Right lobe of liver (tissue), 6 donors: ENCODE measurements around the gene ANAPC7. TPM values are rescaled to one million over a fixed set of nuclear protein-coding genes. Genes with fewer than 3 reads are reported as not detected.

ENCODE experiments used
- ATAC-seq, 4 donors: fragments of 200-7000 bp; cut with Tn5 transposase; one replicate each; pipeline ENCODE4 v1.9.1; 2020; ENCODE audit warnings: mild to moderate bottlenecking in 4 of 4, moderate library complexity in 4 of 4
- DNase-seq, 3 donors: peaks; one replicate each; pipeline ENCODE4 v3.0.0-alpha.2; 2020
- H3K27ac ChIP-seq, 3 donors: fragments of 200-600 bp; one replicate each; pipeline ENCODE4 v1.8.0; 2022
- H3K27me3 ChIP-seq, 2 donors: fragments of 200-600 bp; one replicate each; pipeline ENCODE4 v1.8.0; 2022
- H3K36me3 ChIP-seq, 4 donors: fragments of 200-600 bp; sonication (generic) in 1 of 4; one replicate each; pipeline versions ENCODE4 v1.5.1 to v1.8.0; 2017 to 2022; ENCODE audit warnings: control low read depth in 1 of 4
- H3K4me1 ChIP-seq, 4 donors: fragments of 200-600 bp; sonication (generic) in 1 of 4; one replicate each; pipeline versions ENCODE4 v1.5.1 to v1.8.0; 2017 to 2022; ENCODE audit warnings: control low read depth in 1 of 4
- H3K4me3 ChIP-seq, 3 donors: fragments of 200-600 bp; one replicate each; pipeline ENCODE4 v1.8.0; 2022
- H3K9me3 ChIP-seq, 4 donors: fragments of 200-600 bp; sonication (generic) in 1 of 4; one replicate each; pipeline versions ENCODE4 v1.5.1 to v1.8.0; 2017 to 2022; ENCODE audit warnings: control low read depth in 1 of 4
- POLR2A ChIP-seq: fragments of 450-650 bp; IDR thresholded peaks from one replicate; pipeline ENCODE4 v1.6.1; 2017; ENCODE audit warnings: antibody characterized with exemption, mild to moderate bottlenecking
- WGBS: methylation state at CpG from one replicate; pipeline ENCODE4 v1.1.6; 2018; ENCODE audit warnings: low coverage, low lambda C conversion rate; ENCODE audit not compliant: insufficient coverage; ENCODE audit errors: missing lambda C conversion rate; 5-methylcytosine and 5-hydroxymethylcytosine counted together
- intact Hi-C, 2 donors: fragments of 100-400 bp; cut with DNase I; formaldehyde crosslinking; loops; one replicate each; pipeline versions ENCODE4 v1.11.2 to v1.14.1; 2022
- total RNA-seq, 6 experiments: library from RNA; depleted of rRNA in 2 of 6; stranded (reverse); fragments of >200 nt in 2 of 6; fragmentation: NEBNext Ultra II Directional in 3 of 6; extraction: Animal tissue kit (Norgen Biotek cat#: 25700) in 3 of 6; gene quantifications; one replicate each; pipeline versions ENCODE4 v1.1.0 to v1.2.4, GENCODE V29; 2016 to 2023
- TF ChIP-seq, protein P1 (sequence below), 4 donors: fragments of 200-600 bp in 3 of 4; fragments of 450-650 bp in 1 of 4; IDR thresholded peaks; one replicate each; pipeline versions ENCODE4 v1.5.1 to v1.8.0; 2016 to 2022; ENCODE audit warnings: antibody characterized with exemption in 4 of 4, mild to moderate bottlenecking in 2 of 4
- donor health status: DM: no; HTN: yes; CAD: no.
- donor health status: DM: no; HTN: no; CAD: no.
- donor health status: DM: no; HTN: no; CAD: no.
- donor health status: DM: no; HTN: yes; CAD: no.
- donor health status: DM: no; HTN: yes; CAD: no.

Gene ANAPC7
- total RNA-seq, 6 experiments from 2014 or later = 14.6 to 22.8 (median 18.0) TPM

GRCh38 chr12:110355073-110355472 is 48.4 kb downstream of the ANAPC7 start:
- TF ChIP-seq, protein P1, sequence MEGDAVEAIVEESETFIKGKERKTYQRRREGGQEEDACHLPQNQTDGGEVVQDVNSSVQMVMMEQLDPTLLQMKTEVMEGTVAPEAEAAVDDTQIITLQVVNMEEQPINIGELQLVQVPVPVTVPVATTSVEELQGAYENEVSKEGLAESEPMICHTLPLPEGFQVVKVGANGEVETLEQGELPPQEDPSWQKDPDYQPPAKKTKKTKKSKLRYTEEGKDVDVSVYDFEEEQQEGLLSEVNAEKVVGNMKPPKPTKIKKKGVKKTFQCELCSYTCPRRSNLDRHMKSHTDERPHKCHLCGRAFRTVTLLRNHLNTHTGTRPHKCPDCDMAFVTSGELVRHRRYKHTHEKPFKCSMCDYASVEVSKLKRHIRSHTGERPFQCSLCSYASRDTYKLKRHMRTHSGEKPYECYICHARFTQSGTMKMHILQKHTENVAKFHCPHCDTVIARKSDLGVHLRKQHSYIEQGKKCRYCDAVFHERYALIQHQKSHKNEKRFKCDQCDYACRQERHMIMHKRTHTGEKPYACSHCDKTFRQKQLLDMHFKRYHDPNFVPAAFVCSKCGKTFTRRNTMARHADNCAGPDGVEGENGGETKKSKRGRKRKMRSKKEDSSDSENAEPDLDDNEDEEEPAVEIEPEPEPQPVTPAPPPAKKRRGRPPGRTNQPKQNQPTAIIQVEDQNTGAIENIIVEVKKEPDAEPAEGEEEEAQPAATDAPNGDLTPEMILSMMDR (IDR thresholded peaks at IDR 0.05) = peak; percentile 14 to 36 (median 30)
- no peak for TF ChIP-seq POLR2A
- Histone ChIP-seq H3K36me3 (peaks cover 0 to 11% (median 4%) of the 10 kb centered on the region in 4 donors), H3K27me3 (no peaks in the 10 kb centered on the region), H3K9me3 (no peaks in the 10 kb centered on the region), H3K4me1 (no peaks in the 10 kb centered on the region), H3K4me3 (no peak overlapping the region), H3K27ac (no peak overlapping the region)
- 10% methylated on average over 2 of the region's 3 CpGs for WGBS
- DNase-seq (no peak), ATAC-seq (peak; percentile 48 to 53 (median 52))
- intact Hi-C loops = no loop called here

- intact Hi-C loops = no loop called here
- Histone ChIP-seq H3K36me3 (peaks cover 0 to 19% (median 8%) of the 10 kb centered on the region in 4 donors), H3K27ac (no peak overlapping the region), H3K4me1 (no peaks in the 10 kb centered on the region), H3K27me3 (no peaks in the 10 kb centered on the region), H3K4me3 (no peak overlapping the region), H3K9me3 (no peaks in the 10 kb centered on the region)
- TF ChIP-seq, protein P1 (IDR thresholded peaks at IDR 0.05) = no peak
- no peak for TF ChIP-seq POLR2A
- WGBS = 47% methylated on average over 7 of the region's 7 CpGs
- DNase-seq (no peak), ATAC-seq (peak; percentile 13 to 47 (median 36))
Observed at GRCh38 chr12:110354172-110354780, 49.2 kb downstream of the ANAPC7 start.

DNA sequence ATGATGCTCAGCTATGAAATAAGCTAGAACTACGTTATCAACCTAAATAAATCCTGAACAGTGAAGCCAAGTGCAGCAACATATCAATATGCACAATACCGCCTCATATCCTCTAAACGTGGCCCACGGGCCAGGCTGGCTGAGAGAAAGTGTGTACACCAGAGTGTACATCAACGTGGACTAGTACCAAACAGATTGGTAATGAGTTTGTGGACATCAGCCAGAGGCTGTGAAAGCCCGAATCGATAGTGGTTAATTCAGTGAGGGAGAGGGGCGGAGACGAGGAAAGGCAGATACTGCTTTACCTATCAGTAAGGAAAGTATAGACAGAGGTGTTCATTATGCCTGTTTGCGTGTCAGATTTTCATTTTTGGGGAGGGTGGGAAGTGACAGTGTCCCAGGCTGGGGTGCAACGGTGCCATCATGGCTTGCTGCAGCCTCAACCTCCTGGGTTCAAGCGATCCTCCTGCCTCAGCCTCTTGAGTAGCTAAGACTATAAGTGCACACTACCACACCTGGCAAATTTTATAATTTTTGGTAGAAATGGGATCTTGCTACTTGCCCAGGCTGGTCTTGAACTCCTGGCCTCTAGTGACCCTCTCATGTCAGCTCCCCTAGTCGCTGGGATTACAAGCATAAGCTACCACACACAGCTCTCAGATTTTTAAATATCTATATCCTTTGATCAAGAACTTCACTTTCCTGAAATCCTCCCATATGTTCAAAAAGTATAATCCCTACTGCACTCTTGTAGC is 50.1 kb downstream of the ANAPC7 start:
- intact Hi-C loops = no loop called here
- Histone ChIP-seq H3K9me3 (no peaks in the 10 kb centered on the region), H3K4me3 (no peak overlapping the region), H3K4me1 (no peaks in the 10 kb centered on the region), H3K27me3 (no peaks in the 10 kb centered on the region), H3K27ac (no peak overlapping the region), H3K36me3 (peaks cover 0 to 28% (median 12%) of the 10 kb centered on the region in 4 donors)
- no peak for DNase-seq
- 45% methylated on average over 11 of the region's 13 CpGs for WGBS
- peak in 3 of 4 donors; percentile 36 to 50 (median 40) for ATAC-seq
- TF ChIP-seq, protein P1 (IDR thresholded peaks at IDR 0.05) = no peak
- no peak for TF ChIP-seq POLR2A

DNA sequence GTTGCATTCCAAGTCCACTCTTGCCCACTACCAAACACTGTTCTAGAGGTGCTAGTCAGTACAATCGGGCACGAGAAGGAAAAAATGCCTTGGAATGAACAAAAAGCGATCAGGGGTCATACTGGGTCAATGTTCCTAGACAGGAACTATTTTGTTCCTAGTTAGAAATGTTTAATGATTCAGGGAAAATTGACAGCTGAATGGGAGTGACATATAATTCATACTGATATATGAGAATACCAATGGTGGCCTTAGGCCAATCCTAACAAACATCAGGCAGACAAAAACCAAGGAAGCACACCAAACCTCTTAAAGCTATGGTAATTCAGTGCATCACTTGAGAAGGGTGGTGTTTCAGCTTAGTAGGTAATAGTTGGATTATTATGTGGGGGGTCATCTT is 51.1 kb downstream of the ANAPC7 start:
- Histone ChIP-seq H3K27me3 (no peaks in the 10 kb centered on the region), H3K4me3 (no peak overlapping the region), H3K27ac (no peak overlapping the region), H3K9me3 (no peaks in the 10 kb centered on the region), H3K4me1 (no peaks in the 10 kb centered on the region), H3K36me3 (peaks cover 2 to 38% (median 20%) of the 10 kb centered on the region in 4 donors)
- intact Hi-C loops = no loop called here
- ATAC-seq (no peak), DNase-seq (no peak)
- 38% methylated on average over 3 of the region's 3 CpGs for WGBS
- no peak for TF ChIP-seq POLR2A

DNA sequence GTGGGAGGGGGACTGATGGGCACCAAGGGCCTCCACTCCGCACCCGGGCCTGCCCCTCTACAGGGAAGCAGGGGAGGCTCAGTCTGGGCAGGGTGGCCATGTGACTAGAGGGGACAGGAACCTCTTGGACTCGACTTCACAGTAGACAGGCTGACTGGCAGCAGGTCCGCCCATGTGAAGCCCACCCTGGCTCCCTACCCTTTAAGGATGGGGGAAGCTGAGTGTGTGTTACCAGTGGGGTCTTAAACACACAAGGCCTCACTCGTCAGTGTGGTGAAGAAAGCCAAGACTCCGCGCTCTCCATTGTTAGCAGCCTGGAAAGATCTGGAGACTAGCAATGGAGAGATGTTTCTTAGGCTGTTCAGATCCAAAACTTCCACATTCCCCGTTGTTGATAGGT is 52.4 kb downstream of the ANAPC7 start:
- H3K27me3 ChIP-seq = no peaks in the 10 kb centered on the region
- TF ChIP-seq, protein P1 (IDR thresholded peaks at IDR 0.05) = no peak
- no peak for TF ChIP-seq POLR2A
- peaks cover 10 to 51% (median 28%) of the 10 kb centered on the region in 4 donors for H3K36me3 ChIP-seq
- ATAC-seq (no peak), DNase-seq (no peak)
- H3K27ac ChIP-seq = no peak overlapping the region
- 89% methylated on average over 6 of the region's 8 CpGs for WGBS
- no peak overlapping the region for H3K4me3 ChIP-seq
- H3K9me3 ChIP-seq = no peaks in the 10 kb centered on the region
- intact Hi-C loops = no loop called here
- H3K4me1 ChIP-seq = no peaks in the 10 kb centered on the region
